ENCODE measurements around the gene SPCS3. TPM values are rescaled to one million over a fixed set of nuclear protein-coding genes. Genes with fewer than 3 reads are reported as not detected.
"Not testable (repeated sequence)": the region's sequence is repeated elsewhere in the genome, so short reads cannot be mapped to it uniquely, and the experiment has no call there.

Gene SPCS3
- total and polyA plus RNA-seq, 8 donors: 79.7 to 203 (median 89.0) TPM

DNA sequence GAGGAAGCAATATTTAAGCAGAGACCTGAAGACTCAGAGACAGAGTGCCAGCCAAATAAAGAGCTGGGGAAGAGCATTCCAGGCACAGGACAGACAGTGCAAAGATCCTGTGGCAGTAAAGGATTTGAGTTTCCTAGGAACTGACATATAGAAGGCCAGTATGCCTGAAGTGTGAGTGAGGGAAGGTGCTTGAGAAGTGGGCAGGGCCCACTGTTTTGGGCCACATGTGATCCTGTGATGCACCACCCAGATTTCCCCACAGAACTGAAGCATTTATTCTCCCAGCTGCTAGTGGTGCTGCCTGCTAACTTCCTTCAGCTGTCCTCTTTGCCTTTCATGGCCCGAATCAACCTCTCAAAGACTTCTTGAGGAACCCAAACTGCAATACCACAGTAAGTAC lies 26.8 kb upstream of the SPCS3 start:
- intact Hi-C loops (cut with DNase I): no loop called here

DNA sequence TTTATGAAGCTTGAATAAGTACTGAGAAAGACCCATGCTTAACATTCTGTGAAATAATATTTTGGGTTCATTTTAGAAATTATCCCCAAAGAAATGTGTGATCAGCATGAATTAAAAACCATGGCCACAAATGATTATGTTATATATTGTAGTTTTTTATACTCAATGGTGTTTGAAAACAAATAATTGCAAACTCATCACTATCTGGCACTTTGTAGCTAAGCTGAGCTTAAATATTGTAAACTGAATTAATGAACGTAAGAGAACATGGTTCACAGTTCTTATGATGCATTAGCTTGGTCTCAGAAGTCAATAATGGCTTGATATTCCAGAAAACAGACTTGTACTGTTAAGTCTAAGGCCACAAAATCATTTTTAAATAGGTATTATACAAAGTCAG lies 26.1 kb upstream of the SPCS3 start:
- no peak overlapping the region for H3K27ac ChIP-seq
- ATAC-seq (no peak), DNase-seq (no peak)
- TF ChIP-seq, protein P1, sequence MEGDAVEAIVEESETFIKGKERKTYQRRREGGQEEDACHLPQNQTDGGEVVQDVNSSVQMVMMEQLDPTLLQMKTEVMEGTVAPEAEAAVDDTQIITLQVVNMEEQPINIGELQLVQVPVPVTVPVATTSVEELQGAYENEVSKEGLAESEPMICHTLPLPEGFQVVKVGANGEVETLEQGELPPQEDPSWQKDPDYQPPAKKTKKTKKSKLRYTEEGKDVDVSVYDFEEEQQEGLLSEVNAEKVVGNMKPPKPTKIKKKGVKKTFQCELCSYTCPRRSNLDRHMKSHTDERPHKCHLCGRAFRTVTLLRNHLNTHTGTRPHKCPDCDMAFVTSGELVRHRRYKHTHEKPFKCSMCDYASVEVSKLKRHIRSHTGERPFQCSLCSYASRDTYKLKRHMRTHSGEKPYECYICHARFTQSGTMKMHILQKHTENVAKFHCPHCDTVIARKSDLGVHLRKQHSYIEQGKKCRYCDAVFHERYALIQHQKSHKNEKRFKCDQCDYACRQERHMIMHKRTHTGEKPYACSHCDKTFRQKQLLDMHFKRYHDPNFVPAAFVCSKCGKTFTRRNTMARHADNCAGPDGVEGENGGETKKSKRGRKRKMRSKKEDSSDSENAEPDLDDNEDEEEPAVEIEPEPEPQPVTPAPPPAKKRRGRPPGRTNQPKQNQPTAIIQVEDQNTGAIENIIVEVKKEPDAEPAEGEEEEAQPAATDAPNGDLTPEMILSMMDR (IDR thresholded peaks at IDR 0.05): no peak
- H3K4me1 ChIP-seq: no peaks in the 10 kb centered on the region
- no peaks in the 10 kb centered on the region for H3K36me3 ChIP-seq
- H3K4me3 ChIP-seq: no peak overlapping the region
- H3K27me3 ChIP-seq: no peaks in the 10 kb centered on the region
- no peaks in the 10 kb centered on the region for H3K9me3 ChIP-seq
- intact Hi-C loops (cut with DNase I): no loop called here

More for the DNA sequence above, 26.8 kb upstream of the SPCS3 start:
- Histone ChIP-seq H3K4me1 (no peaks in the 10 kb centered on the region), H3K27ac (no peak overlapping the region), H3K36me3 (no peaks in the 10 kb centered on the region), H3K27me3 (no peaks in the 10 kb centered on the region), H3K9me3 (no peaks in the 10 kb centered on the region), H3K4me3 (no peak overlapping the region)
- TF ChIP-seq, protein P1 (IDR thresholded peaks at IDR 0.05): no peak
- DNase-seq (no peak), ATAC-seq (no peak)

DNA sequence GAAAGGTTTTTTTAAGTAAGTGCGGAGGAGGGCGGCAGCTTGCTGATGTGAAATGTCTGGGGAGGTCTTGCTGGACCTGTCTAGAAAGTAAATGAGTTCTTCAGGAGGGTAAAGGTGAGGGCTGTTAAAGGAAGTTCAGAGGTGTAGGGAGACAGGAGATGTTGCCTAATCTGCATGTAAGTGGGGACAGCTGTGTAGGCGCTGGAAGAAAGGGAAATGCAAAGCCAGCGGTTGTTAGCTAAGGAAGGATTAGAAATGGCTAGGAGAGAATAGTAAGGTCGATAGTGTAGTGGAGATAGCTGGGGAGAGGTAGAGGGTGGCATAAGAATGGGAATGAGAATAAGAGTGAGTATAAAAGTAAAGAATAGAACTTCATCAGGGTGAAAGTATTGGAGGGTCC lies 23.9 kb upstream of the SPCS3 start:
- intact Hi-C loops (cut with DNase I); H3K27me3 ChIP-seq; H3K27ac ChIP-seq; ATAC-seq; H3K4me3 ChIP-seq; H3K36me3 ChIP-seq; DNase-seq; H3K4me1 ChIP-seq; H3K9me3 ChIP-seq: not testable (repeated sequence)

DNA sequence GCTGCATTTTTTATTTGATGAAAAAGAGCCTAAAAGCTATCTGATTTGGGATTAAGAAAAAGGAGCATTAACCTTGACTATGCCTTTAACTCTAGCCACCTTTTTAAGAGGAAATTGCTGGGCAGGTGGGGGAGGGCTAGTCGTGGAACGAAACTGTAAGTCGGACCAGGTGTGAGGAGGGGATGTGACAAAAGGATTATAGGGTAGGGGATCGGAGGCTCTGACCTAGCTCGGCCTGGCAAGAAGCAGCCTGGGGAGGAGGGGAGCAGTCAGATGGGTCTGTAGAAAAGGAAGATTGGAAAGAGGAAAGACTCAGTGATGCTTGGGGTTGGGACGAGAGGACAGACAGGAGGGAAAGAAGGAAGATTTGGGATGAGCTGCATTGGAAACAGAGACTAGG lies 21.1 kb upstream of the SPCS3 start:
- H3K4me1 ChIP-seq: no peaks in the 10 kb centered on the region
- no peaks in the 10 kb centered on the region for H3K36me3 ChIP-seq
- no peak overlapping the region for H3K27ac ChIP-seq
- H3K9me3 ChIP-seq: no peaks in the 10 kb centered on the region
- intact Hi-C loops (cut with DNase I): no loop called here
- no peak for DNase-seq
- H3K27me3 ChIP-seq: peaks cover 0 to 4% of the 10 kb centered on the region in 2 donors
- TF ChIP-seq, protein P1 (IDR thresholded peaks at IDR 0.05): no peak
- no peak for ATAC-seq
- no peak overlapping the region for H3K4me3 ChIP-seq

DNA sequence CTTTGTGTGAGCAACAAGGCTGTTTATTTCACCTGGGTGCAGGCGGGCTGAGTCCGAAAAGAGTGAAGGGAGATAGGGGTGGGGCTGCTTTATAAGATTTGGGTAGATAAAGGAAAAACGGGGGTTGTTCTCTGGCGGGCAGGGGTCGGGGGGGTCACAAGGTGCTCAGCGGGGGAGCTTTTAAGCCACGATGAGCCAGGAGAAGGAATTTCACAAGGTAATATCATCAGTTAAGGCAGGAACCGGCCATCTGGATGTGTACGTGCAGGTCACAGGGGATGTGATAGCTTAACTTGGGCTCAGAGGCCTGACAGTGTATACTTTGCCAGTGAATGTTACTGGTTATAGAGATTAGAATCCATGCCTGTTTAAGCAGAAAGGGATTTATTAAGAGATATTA lies 19.7 kb upstream of the SPCS3 start:
- H3K27me3 ChIP-seq: peaks cover 0 to 15% of the 10 kb centered on the region in 2 donors
- H3K27ac ChIP-seq: no peak overlapping the region
- no peak for ATAC-seq
- intact Hi-C loops (cut with DNase I): no loop called here
- no peaks in the 10 kb centered on the region for H3K4me1 ChIP-seq
- no peaks in the 10 kb centered on the region for H3K9me3 ChIP-seq
- TF ChIP-seq, protein P1 (IDR thresholded peaks at IDR 0.05): no peak
- DNase-seq: no peak
- H3K36me3 ChIP-seq: no peaks in the 10 kb centered on the region
- H3K4me3 ChIP-seq: no peak overlapping the region

DNA sequence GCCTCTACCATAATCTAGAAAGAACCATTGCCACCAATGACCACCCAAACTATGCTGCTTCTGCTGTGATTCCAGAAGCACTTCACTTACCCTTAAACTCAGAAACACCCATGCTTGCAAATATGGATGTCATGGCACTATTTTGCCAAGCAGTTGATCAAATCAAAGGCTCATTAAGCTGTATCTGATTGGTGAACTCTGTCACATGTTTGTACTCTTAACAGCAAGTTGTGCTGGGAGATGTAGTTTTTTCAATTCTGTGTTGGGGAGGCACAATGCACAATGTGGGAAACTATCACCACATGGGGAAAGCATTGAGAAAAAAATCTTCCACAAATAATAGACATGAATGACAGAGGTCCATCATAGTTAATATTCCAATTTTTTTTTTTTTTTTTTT lies 19.2 kb upstream of the SPCS3 start:
- Histone ChIP-seq H3K9me3 (no peaks in the 10 kb centered on the region), H3K27me3 (peaks cover 0 to 15% of the 10 kb centered on the region in 2 donors), H3K4me3 (no peak overlapping the region), H3K36me3 (no peaks in the 10 kb centered on the region), H3K27ac (no peak overlapping the region), H3K4me1 (no peaks in the 10 kb centered on the region)
- TF ChIP-seq, protein P1 (IDR thresholded peaks at IDR 0.05): no peak
- ATAC-seq (no peak), DNase-seq (no peak)
- intact Hi-C loops (cut with DNase I): no loop called here
